Activated gamma-delta T cell (primary cell): ENCODE data around the gene GAL3ST1.
"Not testable (repeated sequence)": the region's sequence is repeated elsewhere in the genome, so short reads cannot be mapped to it uniquely, and the experiment has no call there.

Experiments used
- DNase-seq: peaks from one replicate; lab custom pipeline; 2025; lab: John Stamatoyannopoulos, UW

GAL3ST1 gene

DNA sequence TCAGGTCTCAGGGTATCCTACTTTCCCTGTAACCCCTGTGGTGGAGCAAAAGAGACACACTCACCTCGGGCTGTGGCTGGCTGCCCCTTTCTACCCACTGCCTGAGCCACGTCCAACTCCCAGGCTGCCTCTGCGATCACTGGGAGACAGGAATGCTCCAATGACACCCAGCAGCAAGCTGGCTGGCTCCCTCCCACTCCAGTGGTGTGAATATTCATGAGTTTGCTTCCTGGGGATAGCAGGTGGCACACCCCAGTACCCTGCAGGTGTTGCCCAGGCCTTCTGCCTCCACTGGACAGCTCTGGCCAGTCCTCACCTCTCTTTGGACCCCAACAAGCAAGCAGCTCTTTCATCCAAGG is 9.7 kb downstream of the GAL3ST1 start:
- DNase-seq, result no peak

DNA sequence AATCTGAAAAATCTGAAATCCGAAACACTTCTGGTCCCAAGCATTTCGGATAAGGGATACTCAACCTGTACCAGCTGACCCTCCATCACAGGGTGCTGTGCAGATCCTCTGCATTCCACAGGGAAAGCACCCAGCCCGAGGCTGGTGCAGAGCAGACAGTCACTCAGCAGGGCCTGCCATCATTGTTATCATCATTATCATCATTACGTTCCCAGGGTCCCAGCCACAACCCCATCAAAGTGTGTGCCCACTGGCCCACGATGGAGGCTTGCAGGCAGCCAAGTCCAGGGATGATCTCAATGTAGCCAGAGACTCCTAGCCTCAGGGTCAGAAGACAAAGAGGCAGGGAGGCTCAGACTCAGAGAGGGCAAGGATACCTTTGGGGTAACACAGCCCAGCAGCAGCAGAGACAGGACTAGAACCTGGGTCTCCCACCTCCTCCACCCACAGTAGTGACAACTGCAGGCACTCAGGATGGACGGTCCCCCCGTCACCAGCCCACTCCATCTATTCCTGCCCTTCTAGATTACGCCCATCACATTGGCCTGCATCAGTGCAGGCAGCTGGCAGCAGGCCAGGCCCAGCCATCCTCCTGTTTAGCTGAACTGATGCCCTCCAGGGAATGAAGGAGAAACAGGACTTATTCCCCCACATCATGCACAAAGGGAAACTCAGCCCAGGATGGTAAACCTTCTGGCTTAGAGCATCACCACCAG is 10.3 kb downstream of the GAL3ST1 start:
- no peak for DNase-seq

- DNase-seq, result no peak
These were observed 12.1 kb downstream of the GAL3ST1 start for GRCh38 chr22:30562366-30562765.

GRCh38 chr22:30561402-30562189 is 12.9 kb downstream of the GAL3ST1 start:
- DNase-seq, result no peak

- not testable (repeated sequence) for DNase-seq
These were observed 13.7 kb downstream of the GAL3ST1 start for GRCh38 chr22:30560643-30561202.

GRCh38 chr22:30559889-30560288 is 14.6 kb downstream of the GAL3ST1 start:
- no peak for DNase-seq

DNA sequence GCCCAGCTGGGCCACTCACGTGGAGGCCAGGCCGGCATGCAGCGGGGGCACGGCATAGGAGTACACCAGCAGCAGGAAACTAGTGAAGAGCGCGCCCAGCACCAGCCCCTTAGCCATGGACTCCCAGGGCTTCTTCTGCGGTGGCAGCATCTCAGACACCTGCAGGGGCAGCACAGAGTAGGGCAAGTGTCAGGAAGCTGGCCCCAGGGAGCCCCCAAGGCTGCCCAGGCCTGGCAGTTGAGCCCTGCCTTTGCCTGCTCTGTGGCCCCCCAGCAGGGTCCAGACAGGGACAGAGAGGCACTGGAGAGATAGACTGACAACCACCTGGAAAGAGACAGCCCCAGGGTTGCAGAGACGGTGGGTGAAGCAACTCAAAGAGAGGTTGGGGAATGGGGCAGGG is 17.2 kb downstream of the GAL3ST1 start:
- DNase-seq, result no peak

- DNase-seq, result no peak
These were observed 18.1 kb downstream of the GAL3ST1 start for GRCh38 chr22:30556388-30556787.

DNA sequence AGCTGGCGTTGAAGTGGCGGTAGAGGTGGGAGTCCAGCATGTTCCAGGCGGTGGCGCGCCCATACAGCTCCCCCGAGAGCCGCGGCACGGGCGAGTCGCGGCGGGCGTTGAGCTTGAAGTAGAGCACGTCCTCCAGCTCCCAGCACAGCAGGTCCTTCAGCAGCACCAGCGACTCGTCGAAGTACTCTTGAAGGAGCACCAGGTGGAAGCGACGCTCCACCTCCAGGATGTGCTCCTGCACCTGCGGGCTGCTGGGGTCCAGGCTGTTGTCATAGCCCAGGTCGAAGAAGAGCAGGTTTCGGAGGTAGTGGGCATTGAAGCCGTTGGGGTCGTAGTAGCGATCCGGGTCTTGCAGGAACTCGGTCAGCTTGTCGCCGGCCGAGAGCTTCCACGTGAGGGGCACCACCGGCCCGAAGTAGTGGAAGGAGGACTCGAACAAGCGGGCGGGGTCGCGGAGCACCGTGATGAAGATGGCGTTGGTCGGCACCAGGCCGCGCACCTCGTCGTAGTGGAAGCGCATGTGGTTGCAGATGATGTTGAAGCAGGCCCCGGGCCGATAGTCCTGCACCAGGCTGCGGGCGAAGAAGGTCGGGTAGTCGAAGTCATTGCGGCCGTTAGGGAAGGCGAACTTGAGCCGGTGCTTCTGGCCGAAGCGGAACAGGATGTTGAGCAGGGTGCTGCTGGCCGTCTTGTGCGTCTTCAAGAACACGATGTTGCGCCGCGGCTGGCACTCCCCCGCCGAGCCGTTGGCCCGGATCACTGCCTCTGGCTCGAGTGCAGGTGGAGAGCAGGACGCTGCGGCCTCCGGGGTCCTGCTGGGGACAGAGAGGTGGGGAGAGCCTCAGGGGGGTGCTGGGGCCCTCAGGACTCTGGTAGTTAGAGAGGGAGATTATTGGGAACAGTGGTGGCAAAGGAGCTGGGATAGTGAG is 18.9 kb downstream of the GAL3ST1 start:
- DNase-seq, result no peak

DNA sequence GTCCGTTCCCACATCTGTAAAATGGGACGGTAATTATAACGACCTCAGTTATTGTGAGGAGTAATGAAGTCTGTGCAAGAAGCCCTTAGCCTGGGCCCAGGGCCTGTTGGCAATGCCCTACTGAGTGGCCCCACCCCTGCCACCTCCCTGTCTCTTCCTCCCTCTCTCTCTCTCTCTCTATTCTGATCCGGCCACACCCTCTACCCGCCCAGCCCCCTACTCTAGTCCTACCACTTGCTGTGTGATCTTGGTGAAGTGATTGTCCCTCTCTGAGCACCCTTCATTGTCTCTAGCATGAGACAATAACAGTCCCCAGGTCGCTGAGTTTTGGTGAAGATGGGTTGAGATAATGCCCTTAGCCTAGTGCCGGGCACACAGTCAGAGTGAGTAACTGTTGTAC is 20.5 kb downstream of the GAL3ST1 start:
- no peak for DNase-seq

DNA sequence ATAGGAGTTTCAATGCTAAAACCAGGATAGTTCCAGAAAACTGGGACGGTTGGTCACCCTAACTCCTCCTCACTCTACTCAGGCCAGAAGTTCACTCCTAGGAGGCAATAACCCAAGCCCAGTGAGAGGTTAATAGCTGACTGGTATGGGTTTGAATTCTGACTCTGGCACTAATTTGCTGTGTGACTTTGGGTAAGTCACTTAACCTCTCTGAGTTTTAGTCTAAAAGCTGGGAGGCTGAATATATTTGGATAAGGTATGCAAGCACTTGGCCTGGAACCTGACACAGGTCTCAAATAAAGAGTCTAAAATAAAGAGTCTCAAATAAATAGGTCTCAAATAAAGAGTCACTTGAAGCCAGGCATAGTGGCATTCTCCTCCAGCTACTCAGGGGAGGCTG is 21.7 kb downstream of the GAL3ST1 start:
- DNase-seq, result no peak

DNA sequence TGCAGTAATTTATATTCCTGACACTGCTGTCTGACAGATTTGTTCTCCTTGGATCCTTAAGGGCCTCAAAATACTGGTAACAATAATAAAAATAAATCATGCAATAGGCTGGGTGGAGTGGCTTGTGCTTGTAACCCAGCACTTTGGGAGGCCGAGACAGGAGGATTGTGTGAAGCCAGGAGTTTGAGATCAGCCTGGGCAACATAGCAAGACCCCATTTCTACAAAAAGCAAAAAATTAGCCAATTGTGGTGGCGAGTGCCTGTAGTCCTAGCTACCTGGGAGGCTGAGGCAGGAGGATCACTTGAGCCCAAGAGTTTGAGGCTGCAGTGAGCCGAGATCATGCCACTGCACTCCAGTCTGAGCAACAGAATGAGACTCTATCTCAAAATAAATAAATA is 22.7 kb downstream of the GAL3ST1 start:
- DNase-seq, result not testable (repeated sequence)

DNA sequence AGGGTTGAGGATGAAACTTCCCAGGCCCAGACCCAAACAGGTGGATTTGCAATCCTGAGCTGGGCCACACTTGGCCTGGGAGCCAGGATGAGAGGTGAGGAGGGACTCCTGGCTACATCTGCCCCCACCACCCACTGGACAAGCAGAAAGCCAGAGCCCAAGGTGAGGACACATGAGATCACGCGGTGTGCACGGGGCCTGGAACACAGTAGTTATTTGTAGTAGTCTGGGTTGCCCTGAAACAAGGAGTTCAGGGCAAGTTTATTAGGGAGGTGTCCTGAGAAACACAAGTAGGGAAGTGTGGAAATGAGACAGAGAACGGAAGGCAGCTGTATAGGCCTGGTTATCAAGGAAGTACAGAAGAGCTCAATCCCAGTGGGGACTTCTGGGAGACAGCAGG is 27.3 kb downstream of the GAL3ST1 start:
- no peak for DNase-seq

DNA sequence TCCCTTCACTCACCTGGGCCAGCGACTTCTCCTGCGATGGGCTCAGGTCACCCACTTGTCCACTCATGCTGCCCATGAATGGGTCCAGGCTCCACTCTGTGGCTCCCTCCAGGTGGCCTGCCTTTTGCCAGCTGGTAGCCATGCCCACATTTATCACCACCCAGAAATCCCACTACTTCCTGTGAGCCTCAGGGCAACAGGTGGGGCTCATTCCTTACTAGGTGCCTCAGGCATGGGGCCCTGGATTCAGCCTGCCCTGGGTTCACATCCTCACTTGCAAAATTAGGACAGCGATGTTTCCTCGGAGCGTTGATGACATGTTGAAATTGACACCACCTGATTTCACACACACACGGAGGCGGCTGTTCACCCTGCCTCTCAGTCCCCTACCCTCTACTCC is 27.8 kb downstream of the GAL3ST1 start, which contains the start of gene SEC14L6:
Gene SEC14L6 (minus strand): TSS at position 126 of the 400 bp plus-strand sequence. CDS start 59 bp downstream, at position 67.
- DNase-seq, result no peak

- no peak for DNase-seq
These were observed 31.7 kb downstream of the GAL3ST1 start for GRCh38 chr22:30542811-30543188.

- DNase-seq, result no peak
These were observed 32.3 kb downstream of the GAL3ST1 start for GRCh38 chr22:30541961-30542810.

- DNase-seq, result not testable (repeated sequence)
These were observed 33.0 kb downstream of the GAL3ST1 start for GRCh38 chr22:30541511-30541910.

DNA sequence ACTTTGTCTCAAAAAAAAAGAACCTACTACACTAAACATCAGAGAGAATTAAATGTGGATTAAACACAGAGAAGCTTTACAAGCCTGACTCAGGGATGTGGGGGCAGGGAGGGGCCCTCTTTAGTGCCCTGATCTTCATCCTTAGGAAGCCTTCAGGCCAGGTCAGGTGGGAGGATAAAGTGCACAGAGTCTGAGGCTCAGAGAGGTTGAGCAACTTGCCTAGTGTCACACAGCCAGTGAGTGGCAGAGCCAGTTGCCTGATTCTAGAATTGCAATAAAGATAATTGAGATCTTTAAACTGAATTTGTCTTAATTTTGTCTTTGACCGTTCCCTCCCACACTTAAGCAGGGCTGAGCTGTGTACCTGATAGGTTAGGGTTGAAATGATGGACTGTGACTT is 35.1 kb downstream of the GAL3ST1 start:
- no peak for DNase-seq

GRCh38 chr22:30538280-30538679 is 36.2 kb downstream of the GAL3ST1 start:
- no peak for DNase-seq

DNA sequence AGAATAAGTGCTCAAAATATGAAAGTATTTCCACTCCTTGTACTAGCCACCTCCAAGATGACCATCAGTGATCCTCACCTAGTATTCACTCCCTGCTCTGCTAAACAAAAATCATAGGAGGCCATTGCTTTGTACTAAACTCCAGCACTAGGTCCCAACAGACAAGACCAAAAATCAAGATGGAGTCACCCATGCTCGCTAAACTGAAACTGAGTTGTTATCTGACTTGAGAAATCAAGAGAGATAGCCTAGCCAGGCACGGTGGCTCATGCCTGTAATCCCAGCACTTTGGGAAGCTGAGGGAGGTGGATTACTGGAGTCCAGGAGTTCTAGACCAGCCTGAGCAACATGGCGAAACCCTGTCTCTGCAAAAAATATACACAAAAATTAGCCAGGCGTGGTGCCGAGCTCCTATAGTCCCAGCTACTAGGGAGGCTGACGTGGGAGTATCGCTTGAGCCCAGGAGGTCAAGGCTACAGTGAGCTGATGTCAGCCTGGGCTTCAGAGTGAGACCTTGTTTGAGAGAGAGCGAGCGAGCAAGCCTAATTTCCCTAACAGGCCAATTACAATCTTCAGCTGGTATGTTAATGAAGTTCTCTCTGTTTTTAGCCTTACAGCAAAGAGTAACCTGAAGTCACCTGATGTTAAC is 37.3 kb downstream of the GAL3ST1 start:
- no peak for DNase-seq

DNA sequence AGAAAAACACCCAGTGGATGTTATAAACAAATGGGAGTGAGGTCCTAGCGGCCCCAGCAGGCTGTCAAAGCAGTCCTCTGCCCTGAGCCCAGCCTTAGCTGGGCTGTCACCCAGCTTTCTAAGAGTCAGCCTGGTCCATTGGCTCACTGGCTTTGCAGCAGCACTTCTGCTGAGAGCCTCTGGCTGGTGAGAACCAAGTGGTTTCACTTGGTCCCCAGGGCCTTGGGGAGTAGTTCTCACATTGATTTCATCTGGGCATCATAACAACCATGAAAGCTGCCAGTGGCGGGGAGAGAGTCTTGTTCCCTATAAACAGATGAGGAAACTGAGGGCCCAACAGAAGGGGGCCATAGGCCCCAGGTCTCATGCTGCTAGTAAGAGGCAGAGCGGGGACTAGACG is 39.3 kb downstream of the GAL3ST1 start:
- DNase-seq, result no peak
